CD4-positive, alpha-beta T cell treated with Interleukin-4 for 4 hours (primary cell): ENCODE measurements around the gene ATP6V1G1.
"Not testable (repeated sequence)": the region's sequence is repeated elsewhere in the genome, so short reads cannot be mapped to it uniquely, and the experiment has no call there.

Experiments
- DNase-seq: peaks from one replicate; pipeline ENCODE4 v3.0.0-alpha.2; 2020

ATP6V1G1 gene, protein sequence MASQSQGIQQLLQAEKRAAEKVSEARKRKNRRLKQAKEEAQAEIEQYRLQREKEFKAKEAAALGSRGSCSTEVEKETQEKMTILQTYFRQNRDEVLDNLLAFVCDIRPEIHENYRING

DNA sequence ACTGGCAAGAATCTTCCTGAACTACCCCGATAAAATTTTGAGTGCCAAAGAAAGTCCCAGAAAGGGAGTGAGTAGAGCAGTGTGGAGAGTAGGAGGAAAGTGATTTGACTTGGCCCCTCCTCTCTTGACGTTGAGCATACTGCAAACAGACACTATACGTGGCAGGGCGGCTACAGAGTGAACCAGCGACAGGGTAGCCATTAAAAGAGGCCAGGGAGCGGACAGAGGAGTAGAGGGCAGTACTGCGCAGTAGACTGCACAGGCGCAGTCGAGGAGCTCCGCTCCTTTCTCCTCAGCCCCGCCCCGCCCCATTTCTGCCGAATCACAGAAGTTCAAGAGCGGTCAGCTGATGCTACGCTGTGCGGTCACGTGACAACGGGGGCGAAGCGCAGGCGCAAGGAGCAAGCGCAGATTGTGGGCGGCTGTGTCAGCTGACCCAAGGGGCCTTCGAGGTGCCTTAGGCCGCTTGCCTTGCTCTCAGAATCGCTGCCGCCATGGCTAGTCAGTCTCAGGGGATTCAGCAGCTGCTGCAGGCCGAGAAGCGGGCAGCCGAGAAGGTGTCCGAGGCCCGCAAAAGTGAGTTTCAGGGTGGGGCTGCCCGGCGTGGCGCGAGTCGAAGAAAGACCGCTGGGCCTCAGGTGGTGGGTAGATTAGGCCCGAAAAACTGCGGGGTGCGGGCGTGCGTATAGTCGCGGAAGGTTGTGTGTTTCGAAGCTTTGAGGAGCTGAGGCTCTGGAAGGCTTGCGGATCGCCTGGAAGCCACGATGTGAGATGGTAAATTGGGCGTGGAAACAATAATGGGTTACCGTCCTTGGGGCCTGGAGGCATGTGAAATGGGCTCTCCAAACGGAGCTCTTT, at the start of gene ATP6V1G1:
TSS of gene ATP6V1G1 (plus strand) at position 425 of the 858 bp plus-strand sequence. CDS start at position 495, 70 bp downstream.
- DNase-seq, result peak; percentile 98

DNA sequence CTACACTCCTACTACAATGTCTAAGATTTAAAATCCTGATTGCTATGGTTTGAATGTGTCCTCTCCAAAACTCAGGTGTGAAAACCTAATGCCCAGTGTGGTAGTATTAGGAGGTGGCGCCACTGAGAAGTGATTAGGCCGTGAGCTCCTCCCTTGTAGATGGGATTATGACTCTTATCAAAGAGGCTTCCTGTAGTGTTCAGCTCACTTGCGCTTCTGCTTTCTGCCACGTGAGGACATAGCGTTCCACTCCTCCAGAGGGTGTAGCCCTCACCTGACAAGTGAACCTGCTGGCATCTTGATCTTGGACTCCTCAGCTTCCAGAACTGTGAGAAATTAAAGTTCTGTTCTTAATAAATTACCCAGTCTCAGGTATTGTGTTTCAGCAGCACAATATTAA, 49.3 kb upstream of the ATP6V1G1 start:
- DNase-seq, result peak; percentile 11

DNA sequence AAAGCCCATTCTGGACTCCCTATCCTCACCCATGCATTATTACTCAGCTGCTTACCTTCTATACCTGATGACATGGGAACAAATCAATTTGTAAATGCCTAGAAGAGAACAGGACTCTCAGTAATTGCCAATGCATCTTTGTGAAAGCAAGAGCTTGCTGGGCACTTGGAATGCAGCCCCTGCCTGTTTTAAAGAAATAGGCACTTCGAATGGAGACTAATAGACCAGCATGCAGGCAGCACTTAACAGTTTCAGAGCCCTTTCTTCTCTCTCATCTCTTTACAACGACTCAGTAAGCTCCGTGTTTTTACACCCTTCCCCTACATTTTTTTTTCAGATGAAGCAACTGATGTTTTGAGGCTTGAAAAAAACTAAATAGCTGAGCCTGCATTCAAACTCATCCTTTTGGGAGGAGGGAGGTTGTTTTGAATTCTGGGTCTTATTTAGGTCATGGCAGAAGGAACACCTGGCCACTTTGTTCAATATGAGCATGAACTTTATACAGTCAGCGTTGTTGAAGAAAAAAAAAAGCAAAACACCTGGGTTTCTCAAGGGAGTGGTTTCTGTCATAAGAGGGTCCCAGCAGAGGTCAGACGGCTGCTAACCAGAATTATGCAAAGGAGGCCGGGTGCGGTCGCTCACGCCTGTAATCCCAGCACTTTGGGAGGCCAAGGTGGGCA, 47.7 kb upstream of the ATP6V1G1 start:
- no peak for DNase-seq

DNA sequence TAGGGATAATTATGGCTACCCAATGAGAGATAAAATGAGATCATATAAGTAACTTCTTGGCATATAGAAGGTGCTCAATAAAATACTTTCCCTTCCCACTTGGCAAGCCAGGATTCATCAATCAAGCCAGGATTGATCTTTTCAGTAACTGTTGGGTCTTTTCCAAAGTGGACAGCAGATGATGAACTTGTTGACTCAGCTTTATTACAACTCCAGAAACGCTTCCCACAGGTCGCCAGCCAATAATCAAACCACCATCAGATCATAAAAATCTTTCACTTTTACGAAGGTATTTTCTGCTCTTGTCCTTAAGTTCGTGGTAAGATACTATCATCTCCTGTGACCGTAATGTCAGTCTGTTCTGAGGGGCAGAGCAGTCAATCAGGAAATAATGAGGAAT, 42.5 kb upstream of the ATP6V1G1 start:
- no peak for DNase-seq

DNA sequence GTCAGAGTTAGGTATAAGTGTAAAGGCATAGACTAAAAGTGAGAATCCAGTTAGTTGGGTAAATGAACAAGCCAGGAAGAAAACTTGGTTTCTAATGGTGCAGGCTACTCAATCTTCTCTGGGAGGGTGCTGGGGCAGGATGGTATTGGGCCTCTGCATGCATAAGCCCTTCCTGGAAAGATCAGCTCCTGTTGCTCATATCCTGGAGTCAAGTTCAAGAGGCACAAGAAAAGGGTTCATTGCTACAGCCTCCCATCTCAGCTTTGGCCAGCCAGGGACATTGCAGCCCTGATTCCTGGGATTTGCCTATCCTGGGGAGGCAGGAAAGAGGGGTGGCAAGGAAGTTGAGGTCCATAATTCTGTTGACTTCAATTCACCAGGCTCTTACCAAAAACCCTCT, 40.7 kb upstream of the ATP6V1G1 start:
- DNase-seq, result no peak

DNA sequence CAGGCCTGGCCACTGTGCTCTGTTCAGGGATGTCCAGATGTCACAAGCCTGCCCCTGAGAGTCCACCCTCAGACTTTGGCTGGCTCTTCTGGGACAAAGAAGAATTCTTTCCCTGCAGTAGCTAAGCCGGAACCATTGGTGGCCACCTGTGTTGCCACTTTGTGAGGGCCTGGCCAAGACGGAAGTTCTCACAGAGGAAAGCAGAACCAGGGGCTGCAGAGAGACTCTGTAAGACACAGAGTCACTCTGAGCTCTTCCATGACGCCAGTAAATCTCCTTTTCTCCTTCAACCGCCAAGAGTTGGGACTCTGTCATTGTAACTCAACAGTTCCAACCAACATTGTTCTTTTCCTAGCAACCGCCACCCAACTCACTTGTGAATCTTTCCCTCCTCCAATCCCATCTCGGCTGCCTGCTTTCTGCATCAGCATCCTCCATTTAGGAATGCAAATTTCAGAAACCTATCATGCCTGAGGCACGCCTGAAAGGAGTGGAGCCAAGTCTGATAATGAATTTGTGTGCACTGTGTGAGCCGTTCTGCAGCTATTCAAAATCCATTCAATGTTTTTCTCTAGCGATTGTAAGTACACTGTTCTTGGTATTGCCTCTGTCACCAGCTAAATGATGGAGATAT, 37.8 kb upstream of the ATP6V1G1 start:
- DNase-seq, result no peak

DNA sequence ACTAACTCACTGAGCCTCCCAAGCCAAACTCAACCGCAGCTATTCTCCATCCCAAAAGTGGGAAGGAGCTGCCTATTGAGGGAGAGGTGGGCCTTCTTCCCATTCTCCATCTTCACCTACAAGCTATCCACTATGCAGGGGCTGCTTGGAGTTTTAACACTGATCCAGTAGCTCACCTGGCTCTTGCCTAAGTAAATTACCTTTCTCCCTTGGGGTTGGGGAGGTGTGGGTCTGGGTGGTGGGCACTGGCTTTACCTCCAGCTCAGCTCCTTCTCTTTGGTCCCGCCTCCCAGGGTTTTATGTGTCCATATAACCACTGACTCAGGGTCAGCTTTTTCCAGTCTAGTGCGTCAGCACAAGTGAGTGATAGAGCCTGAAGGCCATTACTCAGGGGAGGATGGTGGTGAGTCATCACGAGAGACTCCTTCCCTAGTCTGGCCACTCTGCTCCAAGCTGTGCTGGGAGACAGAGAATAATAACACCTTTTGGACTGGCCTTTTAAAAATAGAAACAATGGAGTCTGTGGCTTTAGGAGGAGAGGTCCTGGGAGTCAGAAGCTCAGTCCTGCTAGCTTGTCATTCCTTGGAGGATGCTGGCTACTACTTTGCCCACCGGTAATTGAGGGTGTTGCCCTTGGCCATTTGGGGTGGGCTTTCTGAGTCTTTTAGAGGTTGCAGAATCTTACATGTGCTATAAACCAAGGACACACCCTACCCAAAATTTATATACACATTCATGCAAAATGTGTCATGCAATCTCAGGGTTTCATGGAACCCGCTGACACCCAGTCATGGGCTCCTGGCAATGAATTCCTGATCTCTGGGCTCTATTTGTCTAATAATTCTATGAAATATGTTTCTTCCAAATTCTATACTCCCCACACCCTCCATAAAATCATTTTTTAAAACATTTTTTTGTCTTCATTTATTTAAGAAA, 35.6 kb upstream of the ATP6V1G1 start:
- DNase-seq, result no peak

DNA sequence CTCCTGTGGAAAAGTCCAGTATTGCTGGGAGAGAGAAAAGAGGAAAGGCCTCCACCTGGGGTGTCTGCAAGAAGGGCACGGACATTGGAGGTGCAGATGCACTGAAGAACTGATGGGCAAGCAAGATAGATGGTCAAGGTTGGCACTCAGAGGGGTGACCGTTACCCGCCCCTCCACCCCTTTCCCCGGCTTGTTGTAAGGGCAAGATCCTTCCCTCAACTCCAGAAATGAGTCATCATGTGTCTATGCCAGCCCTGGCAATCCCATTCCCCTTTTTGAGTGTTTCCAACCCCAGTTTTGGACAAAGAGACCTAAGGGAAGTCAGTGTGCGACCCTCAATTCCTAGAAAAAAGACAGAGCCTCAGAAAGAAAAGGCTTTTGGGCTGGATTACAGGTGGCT, 34.9 kb upstream of the ATP6V1G1 start:
- DNase-seq, result no peak

DNA sequence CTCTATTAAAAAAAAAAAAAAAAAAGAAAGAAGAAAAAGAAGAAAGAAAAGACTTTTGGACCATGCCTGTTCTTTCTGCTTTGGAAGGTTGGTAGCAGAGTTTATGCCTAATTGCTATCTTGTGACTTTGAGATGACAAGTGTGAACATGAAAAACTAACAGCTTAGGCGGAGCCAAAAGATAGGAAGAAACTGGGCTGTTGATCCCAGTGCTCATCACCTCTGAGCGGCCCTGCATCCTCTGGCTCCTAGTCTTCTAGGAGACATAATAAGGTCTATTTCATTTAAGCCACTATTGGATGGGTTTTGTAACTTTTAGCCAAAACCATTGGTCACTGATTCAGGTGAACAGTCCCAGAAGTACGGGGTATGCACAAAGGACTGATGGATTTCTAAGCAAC, 34.4 kb upstream of the ATP6V1G1 start:
- no peak for DNase-seq

DNA sequence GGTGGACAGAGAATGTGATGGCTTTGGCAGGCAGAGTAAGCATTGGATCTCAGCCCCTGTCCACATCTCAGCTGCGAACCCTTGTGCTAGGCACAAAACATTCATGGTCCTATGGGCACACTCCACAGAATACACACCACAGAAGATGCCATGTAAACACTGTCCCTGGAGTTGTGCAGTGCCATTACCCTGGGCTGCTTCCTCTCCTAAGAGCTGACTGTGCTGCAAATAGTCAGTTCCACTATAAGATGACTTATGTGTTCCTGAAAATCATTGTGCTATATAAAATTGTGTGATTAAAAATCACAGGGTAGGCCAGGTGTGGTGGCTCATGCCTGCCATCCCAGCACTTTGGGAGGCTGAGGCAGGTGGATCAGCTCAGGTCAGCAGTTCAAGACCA, 31.9 kb upstream of the ATP6V1G1 start:
- no peak for DNase-seq

DNA sequence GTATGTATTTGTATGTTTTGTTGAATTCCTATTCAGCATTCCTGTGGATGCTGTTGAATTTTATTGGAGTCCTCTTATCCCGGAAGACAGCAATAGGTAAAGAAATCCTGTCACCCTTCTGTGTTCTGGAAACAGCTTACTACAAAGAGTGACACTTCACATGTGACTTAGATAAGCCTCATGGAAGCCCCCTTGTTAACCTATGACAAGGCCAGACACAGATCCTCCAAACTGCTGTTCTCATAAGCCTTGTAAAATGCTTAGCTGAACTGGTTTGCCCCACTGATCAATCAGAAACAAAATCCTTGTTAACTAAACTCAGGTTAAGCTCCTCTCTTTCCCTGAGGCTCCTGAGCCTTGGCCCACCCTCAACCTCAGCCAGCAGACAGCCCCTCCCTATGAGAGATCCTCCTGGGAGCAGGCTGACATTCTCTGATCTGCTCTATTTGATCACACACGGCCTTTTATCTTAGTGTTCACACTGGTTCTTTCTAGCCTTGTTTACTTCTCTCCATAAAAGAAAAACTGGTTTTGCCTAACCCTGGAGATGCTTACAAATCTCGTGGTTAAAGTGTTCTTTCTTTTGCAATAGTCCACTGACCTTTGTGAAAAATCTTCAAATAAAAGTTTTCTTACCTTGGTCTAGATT, 29.4 kb upstream of the ATP6V1G1 start:
- no peak for DNase-seq

DNA sequence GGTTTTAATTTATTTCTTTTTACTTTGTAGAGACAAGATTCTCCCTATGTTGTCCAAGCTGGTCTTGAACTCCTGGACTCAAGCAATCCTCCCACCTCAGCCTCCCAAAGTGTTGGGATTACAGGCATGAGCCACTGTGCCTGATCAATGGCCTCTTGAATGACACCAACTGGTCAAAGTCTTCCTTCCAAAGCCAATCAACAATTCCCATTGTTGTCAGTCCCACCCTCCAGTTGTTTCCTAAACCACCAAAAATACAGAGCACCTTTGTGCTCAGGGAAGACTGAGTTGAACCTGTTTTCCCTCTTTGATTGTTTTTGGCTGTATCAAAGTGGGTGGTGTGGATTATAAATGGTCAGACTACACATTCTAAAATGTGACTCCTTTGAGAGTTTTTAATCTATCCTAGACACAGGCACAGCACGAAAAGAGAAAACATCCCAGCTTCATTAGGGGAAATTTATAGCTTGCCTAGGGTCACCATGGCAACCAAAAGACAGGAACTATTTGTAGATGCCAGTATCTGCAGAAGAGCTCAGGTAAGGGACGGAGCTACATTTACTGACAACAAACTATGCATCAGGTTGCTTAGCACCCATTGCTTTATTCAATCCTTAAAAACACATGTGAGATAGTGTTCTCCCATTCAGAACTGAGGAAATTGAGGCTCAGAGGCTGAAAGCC, 27.6 kb upstream of the ATP6V1G1 start:
- no peak for DNase-seq

DNA sequence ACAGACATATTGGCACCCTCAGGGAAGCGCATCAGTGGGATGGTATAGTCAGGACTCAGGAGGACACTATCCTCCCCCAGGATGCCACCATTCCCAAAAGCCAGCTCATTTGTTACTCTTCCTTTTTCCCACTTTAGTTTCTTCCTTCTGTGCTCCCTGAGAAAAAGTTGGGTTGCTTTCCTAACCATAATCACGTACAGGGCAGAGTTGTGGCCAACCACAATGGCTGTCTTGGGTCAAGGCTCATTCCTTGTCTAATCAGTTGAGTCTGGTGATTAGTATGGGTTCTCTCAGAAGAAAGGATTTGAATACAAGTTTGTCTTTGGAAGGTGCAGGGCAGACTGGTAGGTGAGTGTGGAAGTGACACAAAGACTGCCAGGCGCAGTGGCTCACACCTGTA, 26.6 kb upstream of the ATP6V1G1 start:
- no peak for DNase-seq

DNA sequence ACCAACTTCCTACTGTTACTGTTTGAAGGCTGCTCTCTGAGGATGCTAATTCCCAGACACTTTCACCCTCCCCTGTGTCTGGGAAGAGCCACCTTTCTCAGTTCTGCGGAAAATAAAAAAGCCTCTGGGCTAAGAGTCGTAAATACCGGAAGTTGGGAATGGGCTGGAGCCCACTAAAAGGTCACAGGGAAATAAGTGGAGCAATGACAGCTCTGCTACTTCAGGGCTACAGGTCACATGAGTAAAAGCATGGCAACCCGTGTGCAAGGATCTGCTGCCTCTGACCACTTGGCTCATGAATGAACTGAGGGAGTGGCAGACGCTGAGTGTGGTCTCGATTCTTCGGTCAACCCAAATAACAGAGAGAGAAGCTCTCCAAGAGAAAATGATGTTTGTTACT, 25.8 kb upstream of the ATP6V1G1 start:
- DNase-seq, result no peak

DNA sequence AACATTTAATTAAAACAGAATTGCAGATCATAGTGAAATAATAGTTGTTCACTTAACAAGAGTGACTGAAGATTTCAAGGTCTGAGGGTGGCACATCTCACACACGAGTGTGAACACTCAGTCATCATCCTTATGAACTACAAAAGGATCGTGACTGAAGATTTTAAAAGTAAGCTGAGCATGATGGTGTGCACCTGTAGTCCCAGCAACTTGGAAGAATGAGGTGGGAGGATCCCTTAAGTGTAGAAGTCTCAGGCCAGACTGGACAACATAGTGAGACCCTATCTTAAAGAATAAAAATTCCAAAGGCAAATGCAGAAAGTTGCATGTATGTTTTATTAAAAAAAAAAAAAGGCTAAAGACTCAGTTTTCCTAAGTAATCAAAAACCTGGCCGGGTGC, 22.4 kb upstream of the ATP6V1G1 start:
- no peak for DNase-seq

DNA sequence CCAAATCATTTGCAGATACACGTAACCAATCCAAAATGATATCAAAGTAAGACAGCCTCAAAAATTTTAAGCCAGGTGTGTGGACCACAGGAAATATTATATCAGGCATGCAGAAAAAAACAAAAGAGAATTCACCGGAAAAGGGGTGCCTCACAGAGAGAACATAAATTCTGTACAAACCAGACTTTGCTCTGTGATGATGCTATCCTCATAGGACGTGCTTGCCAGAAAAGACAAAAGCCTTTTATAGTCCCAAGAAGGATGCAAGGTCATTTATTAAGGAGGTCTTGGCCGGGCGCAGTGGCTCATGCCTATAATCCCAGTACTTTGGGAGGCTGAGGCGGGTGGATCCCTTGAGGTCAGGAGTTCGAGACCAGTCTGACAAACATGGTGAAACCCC, 16.8 kb upstream of the ATP6V1G1 start:
- no peak for DNase-seq

DNA sequence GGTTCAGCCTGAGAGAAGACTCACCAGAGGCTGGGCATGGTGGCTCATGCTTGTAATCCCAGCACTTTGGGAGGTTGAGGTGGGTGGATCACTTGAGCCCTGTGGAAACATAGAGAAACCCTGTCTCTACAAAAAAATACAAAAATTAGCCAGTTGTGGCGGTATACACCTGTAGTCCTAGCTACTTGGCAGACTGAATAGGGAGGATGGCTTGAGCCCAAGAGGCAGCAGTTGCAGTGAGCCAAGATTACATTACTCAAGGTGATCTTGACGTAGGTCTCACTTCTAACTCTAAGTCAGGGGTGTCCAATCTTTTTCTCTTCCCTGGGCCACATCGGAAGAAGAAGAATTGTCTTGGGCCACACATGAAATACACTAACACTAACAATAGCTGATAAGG, 16.2 kb upstream of the ATP6V1G1 start:
- DNase-seq, result no peak

DNA sequence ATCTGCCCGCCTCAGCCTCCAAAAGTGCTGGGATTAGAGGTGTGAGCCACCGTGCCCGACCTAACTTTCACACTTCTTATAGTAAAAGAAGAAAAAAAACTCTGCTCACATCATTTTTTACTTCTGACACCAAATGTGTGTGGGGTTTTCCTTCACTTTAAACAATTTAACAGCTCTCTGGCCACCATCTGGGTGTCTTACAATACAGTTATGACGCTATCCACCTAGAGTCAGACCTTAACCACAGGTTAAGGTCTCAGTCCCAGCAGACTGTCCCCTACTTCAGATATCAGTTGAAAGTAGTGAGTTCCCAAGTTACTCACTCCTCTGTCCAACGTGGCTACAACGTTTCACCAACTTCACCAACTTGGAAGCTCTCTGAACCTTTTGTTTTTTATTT, 15.4 kb upstream of the ATP6V1G1 start:
- no peak for DNase-seq

DNA sequence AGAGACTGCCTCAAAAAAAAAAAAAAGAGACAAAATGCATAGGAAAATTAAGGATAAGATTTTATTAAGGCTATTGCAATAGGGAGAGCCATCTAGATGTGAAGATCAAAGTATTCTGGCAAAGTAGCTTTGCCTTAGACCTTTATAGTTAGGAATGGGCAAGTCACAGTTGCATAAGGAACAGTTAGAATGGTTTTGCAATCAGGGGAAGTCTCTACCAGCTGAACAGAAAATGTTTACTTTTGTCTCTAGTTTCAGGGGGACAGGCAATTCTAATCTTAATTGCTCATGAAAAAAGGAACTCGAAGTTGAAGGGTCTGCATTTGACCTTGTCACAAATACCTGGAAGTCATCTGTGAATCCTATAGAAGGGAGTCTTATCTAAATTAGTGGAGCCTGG, 13.1 kb upstream of the ATP6V1G1 start:
- no peak for DNase-seq

DNA sequence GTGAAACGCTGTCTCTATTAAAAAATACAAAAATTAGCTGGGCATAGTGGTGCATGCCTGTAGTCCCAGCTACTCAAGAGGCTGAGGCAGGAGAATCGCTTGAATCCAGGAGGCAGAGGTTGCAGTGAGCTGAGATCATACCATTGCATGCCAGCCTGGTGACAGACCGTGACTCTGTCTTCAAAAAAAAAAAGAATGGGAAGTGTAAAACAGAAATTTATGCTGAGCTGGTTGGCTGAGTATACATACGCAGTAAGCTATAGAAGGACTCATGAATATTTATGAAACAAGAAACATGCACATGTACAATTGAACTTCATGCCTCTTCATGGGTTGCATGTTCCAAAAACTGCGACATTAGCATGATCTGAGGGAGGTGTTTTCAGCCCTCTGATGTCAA, 10.8 kb upstream of the ATP6V1G1 start:
- not testable (repeated sequence) for DNase-seq

DNA sequence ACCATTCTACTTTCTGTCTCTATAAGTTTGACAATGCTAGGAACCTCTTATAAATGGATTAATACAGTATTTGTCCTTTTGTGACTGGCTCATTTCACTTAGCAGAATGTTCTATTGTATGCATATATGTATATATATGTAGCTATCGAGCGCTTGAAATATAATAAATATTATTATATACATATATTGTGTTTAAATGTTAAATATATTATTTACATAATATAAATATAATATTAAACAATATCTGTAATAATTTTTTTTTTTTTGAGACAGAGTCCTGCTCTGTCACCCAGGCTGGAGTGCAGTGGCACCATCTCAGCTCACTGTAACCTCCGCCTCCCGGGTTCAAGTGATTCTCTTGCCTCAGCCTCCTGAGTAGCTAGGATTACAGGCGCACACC, 9.4 kb upstream of the ATP6V1G1 start:
- DNase-seq, result not testable (repeated sequence)
